Limb (tissue), 2 donors: ENCODE data around the gene HDGFL2.

ENCODE experiments used
- DNase-seq, 2 donors: peaks; one replicate each; pipeline ENCODE4 v3.0.0-alpha.2; 2016; ENCODE audit errors: extremely low spot score in 2 of 2

HDGFL2 gene

DNA sequence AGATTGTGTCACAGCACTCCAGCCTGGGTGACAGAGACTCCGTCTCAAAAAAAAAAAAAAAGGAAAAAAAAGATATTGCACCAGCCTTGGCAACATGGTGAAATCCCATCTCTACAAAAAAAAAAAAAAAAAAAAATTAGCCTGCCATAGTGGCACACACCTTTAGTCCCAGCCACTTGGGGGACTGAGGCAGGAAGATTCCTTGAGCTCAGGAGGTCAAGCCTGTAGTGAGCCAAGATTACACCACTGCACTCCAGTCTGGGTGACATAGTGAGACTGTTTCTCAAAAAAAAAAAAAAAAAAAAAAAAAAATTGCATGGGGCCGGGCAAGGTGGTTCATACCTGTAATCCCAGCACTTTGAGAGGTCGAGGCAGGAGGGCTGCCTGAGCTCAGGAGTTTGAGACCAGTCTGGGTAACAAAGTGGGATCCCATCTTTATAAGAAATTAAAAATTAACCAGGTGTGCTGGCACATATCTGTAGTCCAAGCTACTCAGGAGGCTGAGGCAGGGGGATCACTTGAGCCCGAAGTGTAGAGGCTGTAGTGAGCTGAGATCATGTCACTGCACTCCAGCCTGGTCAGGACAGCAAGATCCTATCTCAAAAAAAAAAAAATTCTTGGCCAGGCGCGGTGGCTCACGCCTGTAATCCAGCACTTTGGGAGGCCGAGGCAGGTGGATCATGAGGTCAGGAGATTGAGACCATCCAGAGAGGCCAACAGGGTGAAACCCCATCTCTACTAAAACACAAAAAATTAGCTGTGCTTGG lies 7.1 kb upstream of the HDGFL2 start:
- no peak for DNase-seq

- DNase-seq = no peak
These were observed 4.3 kb upstream of the HDGFL2 start for GRCh38 chr19:4467835-4468234.

DNA sequence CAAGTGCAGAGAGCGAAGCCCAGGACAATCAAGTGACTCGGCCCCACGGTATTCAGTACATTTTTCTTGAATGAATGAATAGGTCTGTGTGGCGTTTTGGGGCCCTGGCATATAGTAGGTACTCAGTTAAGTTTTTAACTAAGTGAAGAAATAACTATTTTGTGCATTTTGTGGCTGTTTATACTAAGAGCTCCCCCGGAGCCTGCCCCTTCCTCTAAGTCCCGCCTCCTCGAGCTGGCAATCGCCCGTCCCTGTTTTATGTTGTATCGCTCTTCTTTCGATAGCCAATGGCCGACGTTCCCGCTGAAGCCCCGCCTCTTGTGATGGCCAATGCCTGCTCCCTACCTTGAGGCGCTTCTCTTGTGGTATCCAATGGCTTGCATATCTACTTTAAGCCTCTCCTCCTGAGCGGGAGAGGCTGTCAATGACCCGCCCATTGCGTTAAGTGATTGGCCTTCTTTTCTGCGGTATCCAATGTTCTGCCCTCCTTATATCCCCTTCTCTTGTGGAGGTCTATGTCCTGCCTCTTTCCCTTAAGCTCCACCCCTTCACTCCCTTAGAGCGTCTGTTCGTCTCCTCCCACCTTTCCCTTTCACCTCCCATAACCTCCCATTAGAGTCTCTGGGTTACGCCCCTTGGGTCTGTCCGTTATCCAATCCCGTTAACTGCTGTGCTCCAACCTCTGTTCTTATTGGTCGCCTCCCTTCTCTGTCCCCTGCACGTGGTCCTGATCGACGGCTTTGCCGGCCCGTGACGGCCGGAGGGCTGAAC lies 509 bp upstream of the HDGFL2 start:
- peak; percentile 99 to 100 for DNase-seq

DNA sequence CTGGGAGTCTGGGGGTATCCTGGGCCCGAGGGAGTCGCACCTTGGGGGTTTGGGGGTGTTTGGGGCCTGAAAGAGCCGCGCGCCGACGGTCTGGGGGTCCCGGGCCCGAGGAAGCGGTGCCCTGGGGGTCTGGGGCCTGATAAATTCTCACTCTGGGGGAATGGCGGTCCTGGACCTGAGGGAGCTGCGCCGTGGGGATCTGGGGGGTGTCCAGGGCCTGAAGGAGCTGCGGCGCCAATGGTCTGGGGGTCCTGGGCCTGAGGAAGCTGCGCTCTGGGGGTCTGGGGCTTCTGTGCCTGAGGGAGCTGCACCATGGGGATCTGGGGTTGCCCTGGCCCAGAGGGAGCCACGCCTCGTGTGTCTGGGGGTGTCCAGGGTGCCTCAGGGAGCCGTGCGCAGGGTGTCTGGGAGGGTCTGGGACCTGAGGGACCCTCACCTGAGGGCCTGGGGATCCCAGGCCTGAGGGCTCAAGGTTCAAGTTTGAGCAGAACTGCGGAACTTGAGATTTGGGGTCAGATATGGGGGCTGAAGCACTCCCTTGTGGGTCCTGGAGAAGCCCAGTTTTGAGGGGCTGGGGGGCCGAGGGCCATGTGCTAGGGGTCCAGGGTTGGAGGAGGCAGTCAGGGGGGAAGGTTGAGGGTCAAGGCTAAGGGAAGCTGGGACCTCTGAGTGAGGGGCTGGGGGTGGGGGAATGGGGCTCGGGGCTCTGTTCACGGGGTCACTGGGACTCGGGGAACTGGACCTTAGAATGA lies 1.1 kb downstream of the HDGFL2 start:
- no peak for DNase-seq

DNA sequence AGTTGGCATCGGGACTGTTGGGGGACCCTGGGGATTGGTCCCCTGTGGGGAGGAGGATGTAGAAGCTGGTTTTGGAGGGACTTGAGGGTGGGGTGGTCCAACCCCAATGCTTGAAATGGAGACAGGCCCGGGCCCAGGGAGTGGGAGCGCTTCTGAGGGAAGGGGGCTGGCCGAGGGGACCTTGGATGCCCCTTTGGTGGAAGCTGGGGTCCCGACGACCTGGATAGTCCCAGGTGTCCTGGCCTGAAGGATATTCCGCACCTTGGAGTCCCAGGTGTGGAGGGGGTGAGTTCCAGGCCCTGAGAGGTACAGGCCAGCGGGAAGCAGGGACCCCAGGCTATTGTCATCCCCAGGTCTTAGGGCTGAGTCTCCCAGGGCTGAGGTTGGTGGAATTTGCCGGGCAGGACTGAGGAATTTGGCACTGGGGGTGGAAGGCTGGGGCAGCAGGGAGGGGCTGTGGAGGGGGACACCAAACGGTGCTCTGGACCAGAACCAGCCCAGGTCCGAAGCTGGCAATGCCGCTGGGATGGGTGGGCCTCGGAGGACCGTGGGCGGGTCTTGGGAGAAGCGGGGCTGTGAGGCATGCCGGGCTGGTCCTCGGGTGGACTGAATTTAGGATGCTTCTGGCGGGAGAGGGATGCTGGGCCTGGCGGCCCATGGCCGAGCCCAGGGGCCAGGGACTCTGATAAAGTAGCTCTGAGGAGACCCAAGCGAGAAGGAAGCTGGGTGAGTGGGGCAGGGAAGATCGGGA lies 1.8 kb downstream of the HDGFL2 start:
- DNase-seq = no peak

DNA sequence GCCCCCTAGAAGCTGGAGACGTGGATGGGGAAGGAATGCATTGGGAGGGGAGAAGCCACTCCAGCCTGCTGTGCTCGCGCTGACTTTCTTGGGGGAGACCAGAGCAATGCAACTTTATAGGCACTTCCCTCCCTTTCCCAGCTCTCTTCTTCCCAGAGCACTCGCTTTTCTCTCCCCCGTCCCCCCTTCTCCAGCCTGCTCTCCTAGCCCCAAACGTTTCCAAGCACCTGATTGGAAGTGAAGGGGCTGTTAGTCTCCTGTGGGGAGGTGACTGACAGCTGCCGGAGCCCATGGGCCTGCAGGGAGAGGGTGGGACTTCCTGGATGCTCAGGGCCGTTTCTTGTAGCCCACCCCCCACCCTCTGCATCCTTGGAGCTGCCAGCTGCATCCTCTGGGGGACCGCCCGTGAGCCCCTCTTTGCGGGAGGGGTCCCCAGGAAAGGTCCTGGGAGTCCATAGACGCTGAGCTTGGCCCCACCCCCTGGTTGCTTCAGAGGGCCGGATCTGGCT lies 2.5 kb downstream of the HDGFL2 start:
- peak; percentile 76 to 78 for DNase-seq

DNA sequence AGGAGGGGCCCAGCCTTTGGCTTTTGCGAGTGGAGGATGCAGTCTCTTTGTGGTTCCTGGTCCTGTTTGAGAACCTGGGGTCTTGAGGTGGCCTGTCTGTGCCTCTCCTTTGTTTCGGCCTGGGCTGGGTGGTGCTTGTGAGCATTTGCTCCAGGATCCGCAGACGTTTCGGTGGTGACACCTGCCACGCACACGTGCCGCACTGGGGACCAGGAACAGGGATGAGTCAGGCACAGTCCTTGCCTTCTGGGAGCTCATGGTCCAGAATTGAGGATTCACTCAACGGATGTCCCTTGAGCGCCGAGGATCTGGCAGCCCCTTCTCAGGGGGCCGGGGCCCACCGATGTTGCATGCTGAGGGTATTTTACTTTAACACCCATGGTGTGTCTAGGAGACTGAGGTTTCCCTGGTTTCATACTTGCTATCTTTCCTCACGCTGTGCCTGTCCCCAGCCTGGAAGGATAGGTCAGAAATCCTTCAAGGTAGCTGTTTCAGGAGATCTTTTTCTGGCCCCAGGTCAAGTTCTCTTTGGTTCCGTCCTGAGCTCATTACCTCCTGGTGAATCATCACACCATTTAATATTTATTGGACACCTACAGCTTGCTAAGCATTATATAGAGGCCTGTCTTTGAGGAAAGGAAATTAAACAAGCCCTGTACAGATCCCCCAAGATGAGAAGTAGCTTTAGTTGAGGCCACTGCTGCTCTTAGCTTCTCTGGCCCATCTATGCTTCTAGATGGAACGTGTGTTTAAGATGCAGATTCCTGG lies 5.1 kb downstream of the HDGFL2 start:
- DNase-seq = no peak

- DNase-seq = no peak
These were observed 10.7 kb downstream of the HDGFL2 start for GRCh38 chr19:4482721-4483364.

DNA sequence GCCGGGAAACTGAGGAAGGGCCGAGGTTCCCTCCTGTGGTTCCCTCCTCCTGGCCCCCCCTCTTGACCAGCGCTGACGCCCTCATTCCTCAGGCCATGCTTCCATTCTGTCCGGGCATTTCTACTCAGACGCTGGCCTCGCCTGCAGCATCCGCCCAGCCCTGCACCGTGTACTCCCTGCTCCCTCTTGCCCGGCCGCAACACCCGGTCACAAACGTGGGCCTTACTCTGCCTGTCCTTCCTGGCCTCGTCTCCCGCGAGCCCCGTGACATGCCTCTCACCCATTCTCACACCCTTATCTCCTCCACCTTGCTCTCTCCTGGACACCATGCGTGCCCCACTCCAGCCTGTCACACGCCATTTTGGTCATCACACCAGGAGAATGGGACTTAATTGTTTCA lies 11.3 kb downstream of the HDGFL2 start:
- DNase-seq = no peak

DNA sequence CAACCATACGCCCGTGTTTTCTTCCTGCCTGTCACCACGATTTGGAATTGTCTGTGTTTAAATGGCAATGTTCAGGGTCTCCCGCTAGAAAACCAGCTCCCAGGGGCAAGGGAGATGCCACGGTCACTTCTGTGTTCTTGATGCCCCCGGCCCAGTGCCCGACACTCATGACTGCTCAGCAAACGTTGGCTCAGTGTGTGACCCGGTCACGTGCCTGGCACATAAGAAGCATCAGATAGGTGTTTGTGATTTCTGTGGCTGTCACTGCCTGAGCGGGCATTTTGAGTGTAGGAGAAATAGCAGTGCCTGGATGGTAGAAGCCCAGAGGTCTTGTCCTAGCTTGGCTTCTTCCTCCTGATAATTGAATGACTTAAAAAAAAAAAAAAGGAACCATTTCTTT lies 15.5 kb downstream of the HDGFL2 start:
- DNase-seq = no peak

GRCh38 chr19:4488496-4488895 lies 16.4 kb downstream of the HDGFL2 start:
- DNase-seq = no peak

- no peak for DNase-seq
These were observed 19.3 kb downstream of the HDGFL2 start for GRCh38 chr19:4491446-4491845.

GRCh38 chr19:4492337-4493103 lies 20.4 kb downstream of the HDGFL2 start:
- DNase-seq = no peak

GRCh38 chr19:4493104-4493928 lies 21.2 kb downstream of the HDGFL2 start:
- no peak for DNase-seq

- no peak for DNase-seq
These were observed 22.0 kb downstream of the HDGFL2 start for GRCh38 chr19:4493929-4494690.

GRCh38 chr19:4494691-4495064 lies 22.6 kb downstream of the HDGFL2 start:
- no peak for DNase-seq

- no peak for DNase-seq
These were observed 23.4 kb downstream of the HDGFL2 start for GRCh38 chr19:4495471-4495870.

DNA sequence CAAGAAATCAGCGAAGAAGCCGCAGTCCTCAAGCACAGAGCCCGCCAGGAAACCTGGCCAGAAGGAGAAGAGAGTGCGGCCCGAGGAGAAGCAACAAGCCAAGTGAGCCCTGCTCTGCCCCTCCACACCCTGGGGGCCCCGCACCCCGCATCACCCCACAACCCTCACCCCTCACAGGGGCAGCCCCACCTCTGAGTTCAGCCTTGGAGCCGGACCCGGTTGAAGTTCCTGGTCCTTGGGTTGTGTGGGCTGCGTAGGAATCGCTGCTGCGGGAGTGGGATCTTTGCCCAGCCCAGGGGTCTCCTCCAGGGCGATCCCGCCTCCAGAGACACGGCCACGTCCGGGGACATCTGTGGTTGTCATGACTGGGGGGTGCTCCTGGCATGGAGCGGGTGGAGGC lies 24.2 kb downstream of the HDGFL2 start:
- no peak for DNase-seq
